Panc1 (cell line): ENCODE data around the gene FRMPD4. TPM values are rescaled to one million over a fixed set of nuclear protein-coding genes. Genes with fewer than 3 reads are reported as not detected.

Experiments used
- ATAC-seq: fragments of 200-7000 bp; cut with Tn5 transposase; 2 replicates; pipeline ENCODE4 v1.9.1; 2020; ENCODE audit warnings: mild to moderate bottlenecking, moderate library complexity
- BruUV-seq: library from RNA; stranded (reverse); fragments of 400-500 nt; replicated peaks from 2 replicates; lab custom pipeline; 2021; lab: Mats Ljungman, UMichigan
- CTCF ChIA-PET: fragments of 300-600 bp; sonication (Branson Sonifier 250); formaldehyde crosslinking; loops from one replicate; lab custom pipeline; 2022; ENCODE audit warnings: antibody characterized with exemption; lab: Charles Lee
- POLR2A ChIA-PET: fragments of 300-600 bp; sonication (Branson Sonifier 250); formaldehyde crosslinking; loops from one replicate; lab custom pipeline; 2022; ENCODE audit warnings: antibody characterized with exemption; lab: Charles Lee
- DNase-seq: peaks from one replicate; pipeline ENCODE4 v3.0.0-alpha.2; 2010; ENCODE audit warnings: low read depth, low spot score
- H3K27ac ChIP-seq: 2 replicates; pipeline ENCODE4 v1.5.1; 2011; ENCODE audit warnings: mild to moderate bottlenecking, low read length, inconsistent platforms
- H3K27me3 ChIP-seq: fragments of 200-500 bp; sonication (Bioruptor generic); 2 replicates; pipeline ENCODE4 v1.6.0; 2014; ENCODE audit warnings: low read length, inconsistent platforms; ENCODE audit not compliant: control insufficient read depth, insufficient read depth
- H3K36me3 ChIP-seq: fragments of 200-500 bp; sonication (Bioruptor generic); 2 replicates; pipeline ENCODE4 v1.5.1; 2014; ENCODE audit warnings: inconsistent platforms, mild to moderate bottlenecking, low read length, moderate library complexity; ENCODE audit not compliant: control insufficient read depth, insufficient read depth
- H3K4me1 ChIP-seq: 2 replicates; pipeline ENCODE4 v1.5.1; 2011; ENCODE audit warnings: inconsistent platforms, mild to moderate bottlenecking, low read length, moderate library complexity; ENCODE audit not compliant: control insufficient read depth, insufficient read depth
- H3K4me3 ChIP-seq, 2 experiments: 2 replicates each; pipeline ENCODE4 v1.5.1; 2011 to 2012; ENCODE audit warnings: low read depth in 2 of 2, low read length in 2 of 2, mild to moderate bottlenecking in 2 of 2, inconsistent platforms in 1 of 2, moderate library complexity in 1 of 2
- H3K9me3 ChIP-seq: fragments of 200-500 bp; sonication (Bioruptor generic); 2 replicates; pipeline ENCODE4 v1.5.1; 2014; ENCODE audit warnings: low read depth, mild to moderate bottlenecking, inconsistent platforms, low read length, moderate library complexity; ENCODE audit not compliant: control insufficient read depth, insufficient read depth
- CTCF ChIP-seq: fragments of 450-650 bp; IDR thresholded peaks from 2 replicates; pipeline ENCODE4 v1.5.1; 2017; ENCODE audit warnings: mild to moderate bottlenecking
- POLR2AphosphoS5 ChIP-seq: IDR thresholded peaks from 2 replicates; pipeline ENCODE4 v1.6.1; 2012; ENCODE audit warnings: mild to moderate bottlenecking, low read depth, low read length, moderate library complexity
- REST ChIP-seq, 2 experiments: IDR thresholded peaks; 2 replicates each; pipeline ENCODE4 v1.6.1; 2011 to 2012; ENCODE audit warnings: low read depth in 2 of 2, control low read depth in 1 of 2, low read length in 1 of 2, mild to moderate bottlenecking in 1 of 2, moderate library complexity in 1 of 2; ENCODE audit not compliant: insufficient read depth in 1 of 2
- SIN3A ChIP-seq: IDR thresholded peaks from 2 replicates; pipeline ENCODE4 v1.6.1; 2012; ENCODE audit warnings: low read depth, mild to moderate bottlenecking, low read length, moderate library complexity, borderline replicate concordance; ENCODE audit not compliant: insufficient read depth
- TCF7L2 ChIP-seq: IDR thresholded peaks from 2 replicates; pipeline ENCODE4 v1.6.1; 2011; ENCODE audit warnings: mild to moderate bottlenecking, low read depth, low read length, inconsistent platforms
- in situ Hi-C: cut with HindIII; loops from 2 replicates; pipeline ENCODE4 v1.10.0; 2016; ENCODE audit warnings: low sequenced_read_pairs, low pct_unique_long_range_greater_than_20kb
- intact Hi-C: fragments of 100-400 bp; cut with micrococcal nuclease; formaldehyde crosslinking; loops from one replicate; pipeline ENCODE4 v1.10.0; 2022; ENCODE audit not compliant: unreplicated experiment
- total RNA-seq: library from RNA; stranded (reverse); gene quantifications from one replicate; pipeline ENCODE4 v1.2.1, GENCODE V29; 2021; ENCODE audit not compliant: unreplicated experiment

Gene FRMPD4
- total RNA-seq, 1 experiment from 2014 or later = not detected

- in situ Hi-C loops = no loop called here
- POLR2A ChIA-PET = no interaction called here
Observed at GRCh38 chrX:12227412-12228041, 89.3 kb downstream of the FRMPD4 start.

GRCh38 chrX:12228862-12229261 is 90.6 kb downstream of the FRMPD4 start:
- ATAC-seq = no peak
- Histone ChIP-seq H3K27ac (no peak overlapping the region), H3K4me3 (no peak overlapping the region), H3K36me3 (no peaks in the 10 kb centered on the region), H3K4me1 (no peaks in the 10 kb centered on the region), H3K27me3 (no peaks in the 10 kb centered on the region), H3K9me3 (no peaks in the 10 kb centered on the region)
- in situ Hi-C loops = no loop called here
- BruUV-seq = no TSS peak
- intact Hi-C loops = no loop called here
- TF ChIP-seq REST (IDR thresholded peaks at IDR 0.05; ENCODE audit: insufficient read depth in 1 of 2, low read depth in 2 of 2, low read length in 1 of 2) (no peak), CTCF (no peak), TCF7L2 (no peak), POLR2AphosphoS5 (no peak), SIN3A (no peak)
- ChIA-PET CTCF (no interaction called here), POLR2A (no interaction called here)
- DNase-seq = no peak

More at GRCh38 chrX:12227412-12228041, 89.3 kb downstream of the FRMPD4 start:
- CTCF ChIA-PET = no interaction called here
- no peaks in the 10 kb centered on the region for H3K36me3 ChIP-seq
- TF ChIP-seq CTCF (no peak), TCF7L2 (no peak), POLR2AphosphoS5 (no peak), REST (IDR thresholded peaks at IDR 0.05; ENCODE audit: insufficient read depth in 1 of 2, low read depth in 2 of 2, low read length in 1 of 2) (no peak), SIN3A (no peak)
- DNase-seq (no peak), ATAC-seq (no peak)
- no peak overlapping the region for H3K27ac ChIP-seq
- no TSS peak for BruUV-seq
- H3K9me3 ChIP-seq = no peaks in the 10 kb centered on the region
- H3K27me3 ChIP-seq = no peaks in the 10 kb centered on the region
- no peaks in the 10 kb centered on the region for H3K4me1 ChIP-seq
- H3K4me3 ChIP-seq = no peak overlapping the region
- intact Hi-C loops = no loop called here
